Measurements from ENCODE around the gene OR56A3.

Gene OR56A3

DNA sequence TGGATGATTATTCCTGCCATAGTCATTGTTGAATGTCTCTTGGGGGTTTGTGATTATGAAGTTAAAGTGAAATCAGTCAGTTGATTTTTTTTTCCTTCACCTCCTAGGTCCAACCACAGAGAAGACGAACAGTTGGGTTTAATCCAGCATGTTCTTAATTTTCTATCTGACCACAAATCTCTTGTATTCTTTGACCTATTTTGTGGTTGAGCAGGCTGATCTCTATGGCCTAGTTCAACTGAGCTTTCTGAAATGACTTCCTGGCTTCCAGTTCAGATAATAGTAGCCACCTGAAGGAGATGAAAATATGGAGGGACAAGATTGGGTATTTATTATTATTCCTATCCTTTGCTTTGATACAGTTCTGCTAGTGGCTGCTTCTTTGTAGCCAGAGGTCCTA is 31.5 kb downstream of the OR56A3 start:
- no peak for DNase-seq (ENCODE audit: low read depth)

DNA sequence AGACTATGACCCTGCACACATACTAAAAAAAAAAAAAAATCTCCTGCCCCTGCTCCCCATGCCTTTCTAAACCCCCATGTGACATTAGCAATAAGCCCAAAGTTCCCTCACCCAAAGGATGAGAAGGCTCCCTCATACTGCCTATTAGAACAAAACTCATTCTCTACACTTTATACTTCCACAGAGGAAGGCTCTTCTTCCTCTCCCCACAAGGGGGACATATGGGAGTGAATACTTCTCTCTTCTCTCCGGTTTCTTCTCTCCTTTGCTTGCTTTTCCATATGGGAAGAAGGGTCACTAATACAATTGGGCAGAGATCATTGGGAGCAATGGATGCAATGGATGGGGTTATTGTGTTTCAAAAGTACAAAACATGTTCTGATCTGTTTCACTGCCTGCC is 41.4 kb downstream of the OR56A3 start:
- DNase-seq (ENCODE audit: low read depth), result no peak

DNA sequence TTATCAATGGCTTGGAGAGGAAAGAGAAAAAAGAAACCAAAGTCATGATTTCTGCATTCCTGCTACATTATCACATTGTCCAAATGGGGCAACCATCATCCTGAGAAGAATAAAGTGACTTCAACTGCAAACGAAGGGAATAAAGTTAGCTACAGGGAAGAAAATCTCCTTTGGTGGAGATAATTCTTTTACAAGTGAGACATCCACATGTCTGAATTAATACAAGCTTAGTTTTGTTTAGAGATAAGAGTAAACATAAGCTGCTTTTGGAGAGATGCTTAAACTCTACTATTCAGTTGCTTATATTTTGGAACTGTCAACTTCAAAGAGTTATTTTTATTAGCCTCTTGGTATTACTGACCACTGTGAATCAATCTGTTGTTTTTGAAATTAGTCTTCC is 44.8 kb downstream of the OR56A3 start, which contains the start of gene OR52L1:
OR52L1 (minus strand) TSS at position 101 of the 400 bp plus-strand sequence; CDS start at position 46, 55 bp downstream.
- DNase-seq (ENCODE audit: low read depth), result no peak

DNA sequence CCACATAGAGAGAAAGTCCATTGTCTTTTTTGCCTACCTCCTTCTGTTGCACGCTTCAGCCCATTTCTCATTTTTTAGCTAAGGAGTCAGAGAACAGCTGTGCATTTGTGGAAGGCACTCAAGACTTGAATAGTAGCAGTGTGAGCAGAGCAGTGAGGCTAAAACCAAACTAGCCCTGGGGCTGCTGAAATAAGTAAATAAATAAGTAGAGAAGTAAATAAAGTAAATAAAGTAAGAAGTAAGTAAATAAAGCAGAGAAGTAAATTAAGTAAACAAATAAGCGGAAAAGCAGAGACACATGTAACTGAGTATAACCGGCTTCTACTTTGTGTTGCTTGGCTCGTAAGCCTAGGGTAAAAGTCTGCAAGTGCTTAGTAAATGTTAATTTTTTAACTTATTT is 47.2 kb downstream of the OR56A3 start:
- DNase-seq (ENCODE audit: low read depth), result no peak

DNA sequence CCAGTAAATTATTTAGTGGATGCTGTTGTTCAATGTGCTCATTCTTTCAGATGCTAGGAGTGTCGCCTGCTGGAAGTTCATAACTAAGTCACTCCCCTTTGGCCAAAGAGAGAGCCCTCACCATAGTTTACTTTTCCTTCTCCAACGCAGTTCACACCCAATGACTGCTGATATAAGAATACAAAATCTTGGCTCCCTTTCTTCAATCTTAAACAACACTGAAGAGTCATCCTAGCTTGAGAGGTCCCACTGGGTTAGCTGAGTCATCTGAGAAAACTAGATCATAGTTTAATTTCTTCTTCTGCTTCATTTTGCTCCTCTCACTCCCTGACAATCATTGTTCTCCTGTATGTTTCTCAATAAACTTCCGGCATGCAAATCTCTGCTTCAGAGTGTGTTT is 50.1 kb downstream of the OR56A3 start:
- no peak for DNase-seq (ENCODE audit: low read depth)

DNA sequence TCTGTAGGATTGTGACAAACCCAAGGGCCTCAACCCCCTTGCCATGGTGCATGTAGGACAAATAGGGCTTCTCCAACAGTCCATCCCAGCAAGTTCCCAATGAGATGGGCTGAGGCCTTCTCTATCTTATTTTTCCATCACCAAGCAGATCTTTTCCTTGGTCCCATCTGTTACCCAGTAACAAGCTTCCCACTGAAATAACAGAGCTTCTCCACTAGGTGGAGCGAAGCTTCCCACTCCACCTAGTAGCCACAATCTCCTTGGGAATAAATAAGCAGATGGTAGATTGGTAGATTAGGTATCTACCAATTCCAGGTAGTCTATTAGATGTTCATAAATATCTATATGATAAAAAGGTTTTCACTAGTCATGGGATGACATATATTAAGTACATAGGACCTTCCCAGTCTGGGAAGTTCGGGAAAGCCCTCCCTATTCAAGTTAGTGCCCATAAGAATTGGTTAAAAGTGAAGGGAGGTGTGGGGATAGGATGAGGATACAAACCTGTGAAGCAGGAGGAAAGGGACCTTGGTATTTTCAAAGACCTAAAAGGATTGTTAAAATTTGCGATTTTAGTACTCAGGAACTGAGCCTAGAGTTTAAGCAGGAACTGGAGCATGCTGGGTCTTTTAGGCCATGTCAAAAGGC is 50.7 kb downstream of the OR56A3 start:
- no peak for DNase-seq (ENCODE audit: low read depth)

DNA sequence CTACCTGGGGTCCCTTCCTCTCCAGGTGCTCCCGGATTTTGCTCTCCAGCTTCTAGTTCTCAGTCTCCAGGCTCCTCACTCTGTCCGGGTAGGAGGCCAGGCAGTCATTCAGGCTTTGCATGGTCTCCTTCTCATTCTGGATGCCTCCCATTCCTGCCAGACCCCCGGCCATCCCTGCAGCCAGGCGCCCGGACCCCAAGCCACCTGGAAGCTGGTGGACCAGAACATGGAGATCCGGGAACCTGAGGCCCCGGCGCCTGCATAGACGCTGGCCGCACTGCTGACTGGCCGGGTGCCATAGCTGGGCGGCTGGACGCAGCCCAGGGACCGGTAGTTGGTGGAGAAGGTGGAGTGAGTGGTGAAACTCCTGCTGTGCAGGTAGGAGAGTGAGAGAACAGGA is 52.7 kb downstream of the OR56A3 start:
- DNase-seq (ENCODE audit: low read depth), result no peak

Measured in non-pigmented ciliary epithelial cell (primary cell).